Tibial nerve (tissue), 3 donors: ENCODE data around the gene FSTL4.

Source experiments
- POLR2A ChIP-seq, 2 donors: fragments of 450-650 bp; IDR thresholded peaks; one replicate each; pipeline ENCODE4 v1.6.1; 2017; ENCODE audit warnings: antibody characterized with exemption in 2 of 2, mild to moderate bottlenecking in 2 of 2, moderate library complexity in 2 of 2
- TF ChIP-seq, protein P1 (sequence below), 5 experiments: fragments of 200-600 bp in 3 of 5; fragments of 450-650 bp in 2 of 5; sonication (generic) in 3 of 5; IDR thresholded peaks; one replicate each; pipeline ENCODE4 v1.5.1; 2016 to 2019; ENCODE audit warnings: antibody characterized with exemption in 5 of 5, mild to moderate bottlenecking in 3 of 5, moderate library complexity in 2 of 5

GRCh38 chr5:133582971-133583370 lies 29.4 kb downstream of the FSTL4 start:
- no peak for TF ChIP-seq POLR2A (IDR thresholded peaks at IDR 0.05)
- TF ChIP-seq, protein P1, sequence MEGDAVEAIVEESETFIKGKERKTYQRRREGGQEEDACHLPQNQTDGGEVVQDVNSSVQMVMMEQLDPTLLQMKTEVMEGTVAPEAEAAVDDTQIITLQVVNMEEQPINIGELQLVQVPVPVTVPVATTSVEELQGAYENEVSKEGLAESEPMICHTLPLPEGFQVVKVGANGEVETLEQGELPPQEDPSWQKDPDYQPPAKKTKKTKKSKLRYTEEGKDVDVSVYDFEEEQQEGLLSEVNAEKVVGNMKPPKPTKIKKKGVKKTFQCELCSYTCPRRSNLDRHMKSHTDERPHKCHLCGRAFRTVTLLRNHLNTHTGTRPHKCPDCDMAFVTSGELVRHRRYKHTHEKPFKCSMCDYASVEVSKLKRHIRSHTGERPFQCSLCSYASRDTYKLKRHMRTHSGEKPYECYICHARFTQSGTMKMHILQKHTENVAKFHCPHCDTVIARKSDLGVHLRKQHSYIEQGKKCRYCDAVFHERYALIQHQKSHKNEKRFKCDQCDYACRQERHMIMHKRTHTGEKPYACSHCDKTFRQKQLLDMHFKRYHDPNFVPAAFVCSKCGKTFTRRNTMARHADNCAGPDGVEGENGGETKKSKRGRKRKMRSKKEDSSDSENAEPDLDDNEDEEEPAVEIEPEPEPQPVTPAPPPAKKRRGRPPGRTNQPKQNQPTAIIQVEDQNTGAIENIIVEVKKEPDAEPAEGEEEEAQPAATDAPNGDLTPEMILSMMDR (IDR thresholded peaks at IDR 0.05) = no peak
